Muscle layer of colon (tissue), 2 donors: ENCODE measurements around the gene ADGRF3.
"Not testable (repeated sequence)": the region's sequence is repeated elsewhere in the genome, so short reads cannot be mapped to it uniquely, and the experiment has no call there.

Experiments
- H3K27ac ChIP-seq: one replicate; pipeline ENCODE4 v1.7.0; 2013; ENCODE audit warnings: low read depth, mild to moderate bottlenecking, low read length, moderate library complexity
- H3K27me3 ChIP-seq, 2 donors: one replicate each; pipeline ENCODE4 v1.7.0; 2013; ENCODE audit warnings: low read length in 2 of 2, mild to moderate bottlenecking in 2 of 2; ENCODE audit not compliant: insufficient read depth in 2 of 2, control insufficient read depth in 1 of 2
- H3K36me3 ChIP-seq: one replicate; pipeline ENCODE4 v1.7.0; 2013; ENCODE audit warnings: mild to moderate bottlenecking, low read length; ENCODE audit not compliant: insufficient read depth
- H3K4me1 ChIP-seq: one replicate; pipeline ENCODE4 v1.7.0; 2013; ENCODE audit warnings: mild to moderate bottlenecking, low read length; ENCODE audit not compliant: insufficient read depth
- H3K4me3 ChIP-seq, 2 donors: one replicate each; pipeline ENCODE4 v1.7.0; 2013; ENCODE audit warnings: low read length in 2 of 2, low read depth in 1 of 2, mild to moderate bottlenecking in 1 of 2, moderate library complexity in 1 of 2
- H3K9ac ChIP-seq: one replicate; pipeline ENCODE4 v1.7.0; 2013; ENCODE audit warnings: low read length
- H3K9me3 ChIP-seq: one replicate; pipeline ENCODE4 v1.7.0; 2013; ENCODE audit warnings: mild to moderate bottlenecking, low read length
- donor health status: abdominal sarcoma.
- donor health status: Adenocarcinoma of cecum.

ADGRF3 gene

GRCh38 chr2:26330114-26330549, 16.5 kb downstream of the ADGRF3 start:
- peaks cover 8% of the 10 kb centered on the region for H3K4me1 ChIP-seq
- H3K36me3 ChIP-seq = no peaks in the 10 kb centered on the region
- no peaks in the 10 kb centered on the region for H3K9me3 ChIP-seq
- H3K27ac ChIP-seq = no peak overlapping the region
- no peak overlapping the region for H3K4me3 ChIP-seq
- no peaks in the 10 kb centered on the region for H3K27me3 ChIP-seq
- H3K9ac ChIP-seq = no peak overlapping the region

- not testable (repeated sequence) for H3K9ac ChIP-seq, H3K36me3 ChIP-seq, H3K9me3 ChIP-seq, H3K27ac ChIP-seq, H3K4me3 ChIP-seq, H3K4me1 ChIP-seq, H3K27me3 ChIP-seq
Observed at GRCh38 chr2:26329083-26329482, 17.5 kb downstream of the ADGRF3 start.

- H3K27me3 ChIP-seq = no peaks in the 10 kb centered on the region
- no peak overlapping the region for H3K9ac ChIP-seq
- H3K4me1 ChIP-seq = peaks cover 8% of the 10 kb centered on the region
- H3K4me3 ChIP-seq = no peak overlapping the region
- H3K27ac ChIP-seq = no peak overlapping the region
- H3K36me3 ChIP-seq = no peaks in the 10 kb centered on the region
- H3K9me3 ChIP-seq = no peaks in the 10 kb centered on the region
Observed at GRCh38 chr2:26327291-26328272, 19.0 kb downstream of the ADGRF3 start.

- Histone ChIP-seq H3K9ac (no peak overlapping the region), H3K27me3 (no peaks in the 10 kb centered on the region), H3K36me3 (no peaks in the 10 kb centered on the region), H3K27ac (no peak overlapping the region), H3K9me3 (no peaks in the 10 kb centered on the region), H3K4me1 (peaks cover 8% of the 10 kb centered on the region), H3K4me3 (no peak overlapping the region)
Observed at GRCh38 chr2:26326514-26326913, 20.1 kb downstream of the ADGRF3 start.

- Histone ChIP-seq H3K36me3 (no peaks in the 10 kb centered on the region), H3K4me3 (no peak overlapping the region), H3K27ac (no peak overlapping the region), H3K27me3 (no peaks in the 10 kb centered on the region), H3K9me3 (no peaks in the 10 kb centered on the region), H3K4me1 (peaks cover 8% of the 10 kb centered on the region), H3K9ac (no peak overlapping the region)
Observed at GRCh38 chr2:26325851-26326250, 20.7 kb downstream of the ADGRF3 start.

GRCh38 chr2:26324903-26325302, 21.7 kb downstream of the ADGRF3 start:
- no peak overlapping the region for H3K9ac ChIP-seq

GRCh38 chr2:26324479-26324878, 22.1 kb downstream of the ADGRF3 start:
- not testable (repeated sequence) for H3K4me3 ChIP-seq, H3K9me3 ChIP-seq

More at GRCh38 chr2:26324903-26325302, 21.7 kb downstream of the ADGRF3 start:
- no peak overlapping the region for H3K4me3 ChIP-seq
- peaks cover 3% of the 10 kb centered on the region for H3K4me1 ChIP-seq
- H3K36me3 ChIP-seq = no peaks in the 10 kb centered on the region
- H3K27me3 ChIP-seq = no peaks in the 10 kb centered on the region
- no peaks in the 10 kb centered on the region for H3K9me3 ChIP-seq
- H3K27ac ChIP-seq = no peak overlapping the region

GRCh38 chr2:26318950-26319349, 27.6 kb downstream of the ADGRF3 start:
- Histone ChIP-seq H3K9me3 (no peaks in the 10 kb centered on the region), H3K4me1 (no peaks in the 10 kb centered on the region), H3K4me3 (no peak overlapping the region), H3K27ac (no peak overlapping the region), H3K36me3 (no peaks in the 10 kb centered on the region), H3K9ac (no peak overlapping the region), H3K27me3 (no peaks in the 10 kb centered on the region)

More at GRCh38 chr2:26324479-26324878, 22.1 kb downstream of the ADGRF3 start:
- not testable (repeated sequence) for H3K27me3 ChIP-seq, H3K36me3 ChIP-seq, H3K27ac ChIP-seq, H3K9ac ChIP-seq, H3K4me1 ChIP-seq

- Histone ChIP-seq H3K36me3 (no peaks in the 10 kb centered on the region), H3K4me1 (no peaks in the 10 kb centered on the region), H3K27me3 (no peaks in the 10 kb centered on the region), H3K27ac (no peak overlapping the region), H3K9ac (no peak overlapping the region), H3K4me3 (no peak overlapping the region), H3K9me3 (no peaks in the 10 kb centered on the region)
Observed at GRCh38 chr2:26317377-26318105, 29.0 kb downstream of the ADGRF3 start.

GRCh38 chr2:26316845-26317244, 29.7 kb downstream of the ADGRF3 start:
- H3K9me3 ChIP-seq = no peaks in the 10 kb centered on the region
- no peaks in the 10 kb centered on the region for H3K4me1 ChIP-seq
- no peak overlapping the region for H3K27ac ChIP-seq
- H3K9ac ChIP-seq = no peak overlapping the region
- no peaks in the 10 kb centered on the region for H3K36me3 ChIP-seq
- no peaks in the 10 kb centered on the region for H3K27me3 ChIP-seq
- H3K4me3 ChIP-seq = no peak overlapping the region

GRCh38 chr2:26316041-26316440, 30.5 kb downstream of the ADGRF3 start:
- no peak overlapping the region for H3K9ac ChIP-seq
- no peak overlapping the region for H3K27ac ChIP-seq
- H3K9me3 ChIP-seq = no peaks in the 10 kb centered on the region
- H3K36me3 ChIP-seq = no peaks in the 10 kb centered on the region
- H3K4me3 ChIP-seq = no peak overlapping the region
- H3K27me3 ChIP-seq = no peaks in the 10 kb centered on the region
- H3K4me1 ChIP-seq = no peaks in the 10 kb centered on the region
